Stomach (tissue), 4 donors: ENCODE results near the gene KLHDC7B.

ENCODE experiments used
- POLR2A ChIP-seq, 4 donors: fragments of 450-650 bp; IDR thresholded peaks; one replicate each; pipeline ENCODE4 v1.6.1; 2016; ENCODE audit warnings: antibody characterized with exemption in 4 of 4, control low read depth in 2 of 4, mild to moderate bottlenecking in 1 of 4, moderate library complexity in 1 of 4
- POLR2AphosphoS5 ChIP-seq, 3 donors: sonication (generic); formaldehyde crosslinking; IDR thresholded peaks; one replicate each; pipeline ENCODE4 v1.6.1; 2016; ENCODE audit warnings: antibody characterized with exemption in 3 of 3
- TF ChIP-seq, protein P1 (sequence below), 7 experiments: fragments of 450-650 bp in 4 of 7; fragments of 200-600 bp in 3 of 7; sonication (generic) in 3 of 7; IDR thresholded peaks; one replicate each; pipeline ENCODE4 v1.5.1; 2016 to 2019; ENCODE audit warnings: antibody characterized with exemption in 7 of 7, control low read depth in 2 of 7, mild to moderate bottlenecking in 1 of 7

GRCh38 chr22:50550395-50550794 is 4.7 kb downstream of the KLHDC7B start:
- no peak for TF ChIP-seq POLR2AphosphoS5 (IDR thresholded peaks at IDR 0.05)
- no peak for TF ChIP-seq POLR2A (IDR thresholded peaks at IDR 0.05)
- TF ChIP-seq, protein P1, sequence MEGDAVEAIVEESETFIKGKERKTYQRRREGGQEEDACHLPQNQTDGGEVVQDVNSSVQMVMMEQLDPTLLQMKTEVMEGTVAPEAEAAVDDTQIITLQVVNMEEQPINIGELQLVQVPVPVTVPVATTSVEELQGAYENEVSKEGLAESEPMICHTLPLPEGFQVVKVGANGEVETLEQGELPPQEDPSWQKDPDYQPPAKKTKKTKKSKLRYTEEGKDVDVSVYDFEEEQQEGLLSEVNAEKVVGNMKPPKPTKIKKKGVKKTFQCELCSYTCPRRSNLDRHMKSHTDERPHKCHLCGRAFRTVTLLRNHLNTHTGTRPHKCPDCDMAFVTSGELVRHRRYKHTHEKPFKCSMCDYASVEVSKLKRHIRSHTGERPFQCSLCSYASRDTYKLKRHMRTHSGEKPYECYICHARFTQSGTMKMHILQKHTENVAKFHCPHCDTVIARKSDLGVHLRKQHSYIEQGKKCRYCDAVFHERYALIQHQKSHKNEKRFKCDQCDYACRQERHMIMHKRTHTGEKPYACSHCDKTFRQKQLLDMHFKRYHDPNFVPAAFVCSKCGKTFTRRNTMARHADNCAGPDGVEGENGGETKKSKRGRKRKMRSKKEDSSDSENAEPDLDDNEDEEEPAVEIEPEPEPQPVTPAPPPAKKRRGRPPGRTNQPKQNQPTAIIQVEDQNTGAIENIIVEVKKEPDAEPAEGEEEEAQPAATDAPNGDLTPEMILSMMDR (IDR thresholded peaks at IDR 0.05), result no peak
